ENCODE measurements around the gene ZNF763.
"Not testable (repeated sequence)": the region's sequence is repeated elsewhere in the genome, so short reads cannot be mapped to it uniquely, and the experiment has no call there.

ZNF763 gene

GRCh38 chr19:11964858-11965645 lies at the start of gene ZNF763:
Gene ZNF763, plus strand, starts transcription at chr19:11965040. Its CDS starts 169 bp downstream, at chr19:11965209.
- peak; percentile 57 for DNase-seq (ENCODE audit: low read depth)

DNA sequence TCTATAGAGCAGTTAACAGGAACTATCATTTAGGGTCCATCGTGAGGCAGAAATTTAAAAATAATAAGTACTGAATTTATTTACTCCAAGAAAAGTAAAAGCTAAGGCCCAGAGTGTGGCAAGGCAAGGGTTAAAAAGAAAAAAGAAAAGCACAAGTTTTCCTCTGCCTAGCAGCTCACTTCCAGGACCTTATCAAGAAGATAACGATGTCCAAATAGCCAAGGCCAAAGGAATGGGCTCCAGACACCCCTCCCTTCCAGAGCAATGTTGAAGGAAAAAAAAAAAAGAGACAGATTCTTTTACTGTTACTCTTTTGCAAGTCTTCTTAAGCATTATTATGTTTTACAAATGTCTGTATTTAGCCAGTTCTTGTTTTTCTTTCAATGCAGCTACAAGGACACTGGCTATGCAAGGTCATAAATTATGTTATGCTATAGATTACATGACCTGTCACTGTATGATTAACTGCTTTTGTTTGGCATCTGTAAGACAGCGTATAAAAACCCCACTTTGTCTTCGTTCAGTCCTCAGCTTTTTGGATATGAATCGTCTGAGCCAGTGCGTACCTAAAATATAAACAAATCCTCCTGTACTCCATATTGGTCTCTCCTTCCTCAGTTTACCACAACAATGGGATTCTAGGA lies 42.9 kb upstream of the ZNF763 start:
- no peak for DNase-seq (ENCODE audit: low read depth)

GRCh38 chr19:11924886-11925650 lies 39.8 kb upstream of the ZNF763 start, which contains the start of gene ZNF700:
Gene ZNF700, plus strand, starts transcription at chr19:11925107. Its CDS starts 104 bp downstream, at chr19:11925211.
- peak; percentile 72 for DNase-seq (ENCODE audit: low read depth)

DNA sequence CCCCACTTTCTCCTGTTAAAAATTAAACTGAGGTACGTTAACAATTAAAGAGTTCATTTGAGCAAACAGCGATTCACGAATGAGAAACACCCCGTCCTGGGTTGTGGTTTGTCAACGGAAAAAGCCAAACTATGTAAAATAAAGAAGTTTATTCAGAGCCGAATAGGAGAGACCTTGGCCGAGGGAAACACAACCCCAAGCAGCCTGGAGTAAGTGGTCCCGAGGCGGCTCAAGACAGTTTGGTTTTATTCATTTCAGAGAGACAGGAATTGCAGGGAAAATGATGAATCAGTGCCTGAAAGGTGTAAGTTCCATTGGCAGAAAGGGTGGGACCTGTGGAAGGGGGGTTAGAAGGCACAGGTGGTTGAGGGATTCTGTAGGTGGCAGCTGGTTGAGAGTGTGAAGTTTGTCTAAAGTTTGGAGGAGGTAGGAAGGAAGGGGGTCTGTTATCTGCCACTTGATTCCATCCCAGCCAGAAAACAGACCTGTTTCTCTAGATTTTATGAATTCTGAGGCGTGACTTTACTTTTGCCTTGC lies 39.1 kb upstream of the ZNF763 start:
- DNase-seq (ENCODE audit: low read depth): not testable (repeated sequence)

GRCh38 chr19:11927227-11927626 lies 37.6 kb upstream of the ZNF763 start:
- no peak for DNase-seq (ENCODE audit: low read depth)

GRCh38 chr19:11931051-11931450 lies 33.8 kb upstream of the ZNF763 start:
- DNase-seq (ENCODE audit: low read depth): no peak

GRCh38 chr19:11931513-11931912 lies 33.3 kb upstream of the ZNF763 start:
- DNase-seq (ENCODE audit: low read depth): no peak

DNA sequence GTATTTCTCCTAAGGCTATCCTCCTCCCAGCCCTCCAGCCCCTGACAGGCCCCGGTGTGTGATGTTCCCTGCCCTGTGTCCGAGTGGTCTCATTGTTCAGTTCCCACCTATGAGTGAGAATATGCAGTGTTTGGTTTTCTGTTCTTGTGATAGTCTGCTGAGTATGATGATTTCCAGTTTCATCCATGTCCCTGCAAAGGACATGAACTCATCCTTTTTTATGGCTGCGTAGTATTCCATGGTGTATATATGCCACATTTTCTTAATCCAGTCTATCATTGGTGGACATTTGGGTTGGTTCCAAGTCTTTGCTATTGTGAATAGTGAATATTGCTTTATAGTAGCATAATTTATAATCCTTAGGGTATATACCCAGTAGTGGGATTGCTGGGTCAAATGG lies 29.0 kb upstream of the ZNF763 start:
- DNase-seq (ENCODE audit: low read depth): not testable (repeated sequence)

DNA sequence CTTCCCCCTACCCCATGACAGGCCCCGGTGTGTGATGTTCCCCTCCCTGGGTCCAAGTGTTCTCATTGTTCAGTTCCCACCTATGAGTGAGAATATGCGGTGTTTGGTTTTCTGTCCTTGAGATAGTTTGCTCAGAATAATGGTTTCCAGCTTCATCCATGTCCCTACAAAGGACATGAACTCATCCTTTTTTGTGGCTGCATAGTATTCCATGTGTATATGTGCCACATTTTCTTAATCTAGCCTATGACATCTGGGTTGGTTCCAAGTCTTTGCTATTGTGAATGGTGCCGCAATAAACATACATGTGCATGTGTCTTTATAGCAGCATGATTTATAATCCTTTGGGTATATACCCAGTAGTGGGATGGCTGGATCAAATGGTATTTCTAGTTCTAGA lies 26.5 kb upstream of the ZNF763 start:
- not testable (repeated sequence) for DNase-seq (ENCODE audit: low read depth)

DNA sequence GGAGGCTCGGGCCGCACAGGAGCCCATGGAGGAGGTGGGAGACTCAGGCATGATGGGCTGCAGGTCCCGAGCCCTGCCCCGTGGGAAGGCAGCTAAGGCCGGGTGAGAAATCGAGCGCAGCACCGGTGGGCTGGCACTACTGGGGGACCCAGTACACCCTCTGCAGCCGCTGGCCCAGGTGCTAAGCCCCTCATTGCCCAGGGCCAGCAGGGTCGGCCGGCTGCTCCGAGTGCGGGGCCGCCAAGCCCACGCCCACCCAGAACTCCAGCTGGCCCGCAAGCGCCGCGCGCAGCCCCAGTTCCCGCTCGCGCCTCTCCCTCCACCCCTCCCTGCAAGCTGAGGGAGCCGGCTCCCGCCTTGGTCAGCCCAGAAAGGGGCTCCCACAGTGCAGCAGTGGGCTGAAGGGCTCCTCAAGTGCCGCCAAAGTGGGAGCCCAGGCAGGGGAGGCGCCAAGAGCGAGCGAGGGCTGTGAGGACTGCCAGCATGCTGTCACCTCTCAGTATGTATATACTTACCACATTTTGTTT lies 23.4 kb upstream of the ZNF763 start:
- DNase-seq (ENCODE audit: low read depth): not testable (repeated sequence)

GRCh38 chr19:11942008-11942842 lies 22.6 kb upstream of the ZNF763 start:
- DNase-seq (ENCODE audit: low read depth): no peak

- DNase-seq (ENCODE audit: low read depth): no peak
Measured at GRCh38 chr19:11942843-11943108, 22.1 kb upstream of the ZNF763 start.

- no peak for DNase-seq (ENCODE audit: low read depth)
Measured at GRCh38 chr19:11944656-11945055, 20.2 kb upstream of the ZNF763 start.

DNA sequence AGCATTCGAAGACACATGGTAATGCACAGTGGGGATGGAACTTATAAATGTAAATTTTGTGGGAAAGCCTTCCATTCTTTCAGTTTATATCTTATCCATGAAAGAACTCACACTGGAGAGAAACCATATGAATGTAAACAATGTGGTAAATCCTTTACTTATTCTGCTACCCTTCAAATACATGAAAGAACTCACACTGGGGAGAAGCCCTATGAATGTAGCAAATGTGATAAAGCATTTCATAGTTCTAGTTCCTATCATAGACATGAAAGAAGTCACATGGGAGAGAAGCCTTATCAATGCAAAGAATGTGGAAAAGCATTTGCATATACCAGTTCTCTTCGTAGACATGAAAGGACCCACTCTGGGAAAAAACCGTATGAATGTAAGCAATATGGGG lies 16.2 kb upstream of the ZNF763 start:
- DNase-seq (ENCODE audit: low read depth): no peak

DNA sequence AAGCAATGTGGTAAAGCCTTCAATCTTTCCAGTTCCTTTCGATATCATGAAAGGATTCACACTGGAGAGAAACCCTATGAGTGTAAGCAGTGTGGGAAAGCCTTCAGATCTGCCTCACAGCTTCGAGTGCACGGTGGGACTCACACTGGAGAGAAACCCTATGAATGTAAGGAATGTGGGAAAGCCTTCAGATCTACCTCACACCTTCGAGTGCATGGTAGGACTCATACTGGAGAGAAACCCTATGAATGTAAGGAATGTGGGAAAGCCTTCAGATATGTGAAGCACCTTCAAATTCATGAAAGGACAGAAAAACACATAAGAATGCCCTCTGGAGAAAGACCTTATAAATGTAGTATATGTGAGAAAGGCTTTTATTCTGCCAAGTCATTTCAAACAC lies 15.6 kb upstream of the ZNF763 start:
- DNase-seq (ENCODE audit: low read depth): no peak

DNA sequence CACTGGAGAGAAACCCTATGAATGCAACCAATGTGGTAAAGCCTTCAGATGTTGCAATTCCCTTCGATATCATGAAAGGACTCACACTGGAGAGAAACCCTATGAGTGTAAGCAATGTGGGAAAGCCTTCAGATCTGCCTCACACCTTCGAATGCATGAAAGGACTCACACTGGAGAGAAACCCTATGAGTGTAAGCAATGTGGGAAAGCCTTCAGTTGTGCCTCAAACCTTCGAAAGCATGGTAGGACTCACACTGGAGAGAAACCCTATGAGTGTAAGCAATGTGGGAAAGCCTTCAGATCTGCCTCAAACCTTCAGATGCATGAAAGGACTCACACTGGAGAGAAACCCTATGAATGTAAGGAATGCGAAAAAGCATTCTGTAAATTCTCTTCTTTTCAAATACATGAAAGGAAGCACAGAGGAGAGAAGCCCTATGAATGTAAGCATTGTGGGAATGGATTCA lies 15.2 kb upstream of the ZNF763 start:
- not testable (repeated sequence) for DNase-seq (ENCODE audit: low read depth)

- DNase-seq (ENCODE audit: low read depth): no peak
Measured at GRCh38 chr19:11950312-11950711, 14.5 kb upstream of the ZNF763 start.

GRCh38 chr19:11963566-11964355 lies 1.1 kb upstream of the ZNF763 start:
- DNase-seq (ENCODE audit: low read depth): peak; percentile 38

GRCh38 chr19:11964496-11964857 lies 363 bp upstream of the ZNF763 start:
- no peak for DNase-seq (ENCODE audit: low read depth)

GRCh38 chr19:11970174-11970573 lies 5.3 kb downstream of the ZNF763 start:
- no peak for DNase-seq (ENCODE audit: low read depth)

GRCh38 chr19:11971041-11971440 lies 6.2 kb downstream of the ZNF763 start:
- no peak for DNase-seq (ENCODE audit: low read depth)

All from stimulated activated CD8-positive, alpha-beta memory T cell treated with anti-CD3 and anti-CD28 coated beads, Interleukin-15, amount 100 ng/mL, for 24 hours (primary cell).